IMR-90 (cell line): ENCODE data around the gene INSM1. TPM values are rescaled to one million over a fixed set of nuclear protein-coding genes. Genes with fewer than 3 reads are reported as not detected.

Experiments used
- ATAC-seq: fragments of 200-7000 bp; cut with Tn5 transposase; 2 replicates; pipeline ENCODE4 v1.9.1; 2020; ENCODE audit warnings: low read depth, mild to moderate bottlenecking, moderate library complexity
- BruUV-seq: library from RNA; stranded (reverse); fragments of 400-500 nt; replicated peaks from 2 replicates; lab custom pipeline; 2021; lab: Mats Ljungman, UMichigan
- CTCF ChIA-PET: fragments of 300-600 bp; formaldehyde crosslinking; extraction: SDS; loops from one replicate; lab custom pipeline; 2021; ENCODE audit warnings: antibody characterized with exemption; lab: Yijun Ruan, JAX
- POLR2A ChIA-PET: fragments of 300-600 bp; sonication (Branson Sonifier 250); formaldehyde crosslinking; loops from one replicate; lab custom pipeline; 2022; ENCODE audit warnings: antibody characterized with exemption; ENCODE audit not compliant: unreplicated experiment; lab: Charles Lee
- DNase-seq: peaks from one replicate; pipeline ENCODE4 v3.0.0; 2013
- H2AFZ ChIP-seq: replicated peaks from 2 replicates; pipeline ENCODE3; 2013; ENCODE audit warnings: low read length, mild to moderate bottlenecking; ENCODE audit not compliant: poor library complexity
- H2AK5ac ChIP-seq: 2 replicates; pipeline ENCODE4 v1.6.1; 2013; ENCODE audit warnings: low read depth, low read length, inconsistent platforms
- H2AK9ac ChIP-seq: replicated peaks from 2 replicates; pipeline ENCODE3; 2013; ENCODE audit warnings: mild to moderate bottlenecking, low read depth, low read length, moderate library complexity; ENCODE audit not compliant: poor library complexity
- H2BK120ac ChIP-seq: 2 replicates; pipeline ENCODE4 v1.6.1; 2013; ENCODE audit warnings: low read depth, low read length, inconsistent platforms
- H2BK15ac ChIP-seq: 3 replicates; pipeline ENCODE4 v1.6.1; 2013; ENCODE audit warnings: low read depth, low read length, inconsistent platforms
- H2BK20ac ChIP-seq: 2 replicates; pipeline ENCODE4 v1.6.1; 2013; ENCODE audit warnings: low read depth, mild to moderate bottlenecking, inconsistent platforms, low read length, moderate library complexity
- H2BK5ac ChIP-seq: 2 replicates; pipeline ENCODE4 v1.6.1; 2013; ENCODE audit warnings: mild to moderate bottlenecking, low read depth, low read length, inconsistent platforms; ENCODE audit not compliant: poor library complexity, severe bottlenecking
- H3K14ac ChIP-seq: replicated peaks from 2 replicates; pipeline ENCODE4 v1.6.1; 2013; ENCODE audit warnings: low read depth, low read length, inconsistent platforms
- H3K18ac ChIP-seq: 2 replicates; pipeline ENCODE4 v1.6.1; 2013; ENCODE audit warnings: low read depth, low read length, control low read depth
- H3K23ac ChIP-seq: 2 replicates; pipeline ENCODE4 v1.6.1; 2013; ENCODE audit warnings: low read depth, low read length, inconsistent platforms
- H3K27ac ChIP-seq: 2 replicates; pipeline ENCODE4 v1.5.1; 2013; ENCODE audit warnings: mild to moderate bottlenecking, control low read depth, low read length; ENCODE audit not compliant: insufficient read depth
- H3K27me3 ChIP-seq: 2 replicates; pipeline ENCODE4 v1.6.1; 2013; ENCODE audit warnings: low read length; ENCODE audit not compliant: control insufficient read depth, insufficient read depth
- H3K36me3 ChIP-seq: 2 replicates; pipeline ENCODE4 v1.6.1; 2013; ENCODE audit warnings: low read length, mixed read lengths; ENCODE audit not compliant: control insufficient read depth, insufficient read depth
- H3K4ac ChIP-seq: 2 replicates; pipeline ENCODE4 v1.6.1; 2013; ENCODE audit warnings: low read depth, low read length, inconsistent platforms
- H3K4me1 ChIP-seq: 2 replicates; pipeline ENCODE4 v1.6.1; 2013; ENCODE audit warnings: low read length, mixed read lengths; ENCODE audit not compliant: control insufficient read depth, insufficient read depth
- H3K4me2 ChIP-seq: 2 replicates; pipeline ENCODE4 v1.6.1; 2013; ENCODE audit warnings: low read depth, mild to moderate bottlenecking, control low read depth, low read length, moderate library complexity
- H3K4me3 ChIP-seq: 2 replicates; pipeline ENCODE4 v1.5.1; 2013; ENCODE audit warnings: low read depth, mild to moderate bottlenecking, control low read depth, low read length, moderate library complexity; ENCODE audit not compliant: insufficient read depth
- H3K56ac ChIP-seq: 2 replicates; pipeline ENCODE4 v1.6.1; 2013; ENCODE audit warnings: low read length, inconsistent platforms; ENCODE audit not compliant: insufficient read depth; ENCODE audit errors: extremely low read depth
- H3K79me1 ChIP-seq, 2 experiments: 2 replicates each; pipeline ENCODE4 v1.6.1; 2013; ENCODE audit warnings: low read length in 2 of 2, inconsistent platforms in 1 of 2, low read depth in 1 of 2
- H3K9ac ChIP-seq: 2 replicates; pipeline ENCODE4 v1.6.1; 2013; ENCODE audit warnings: low read depth, low read length, control low read depth
- H3K9me1 ChIP-seq: 2 replicates; pipeline ENCODE4 v1.6.1; 2013; ENCODE audit warnings: low read length, inconsistent platforms; ENCODE audit not compliant: insufficient read depth
- H3K9me3 ChIP-seq: 2 replicates; pipeline ENCODE4 v1.6.1; 2013; ENCODE audit warnings: low read length; ENCODE audit not compliant: control insufficient read depth, insufficient read depth
- H4K20me1 ChIP-seq: 2 replicates; pipeline ENCODE4 v1.6.1; 2013; ENCODE audit warnings: low read length, inconsistent platforms; ENCODE audit not compliant: insufficient read depth
- H4K5ac ChIP-seq: 2 replicates; pipeline ENCODE4 v1.6.1; 2013; ENCODE audit warnings: mild to moderate bottlenecking, low read depth, low read length, control low read depth
- H4K8ac ChIP-seq, 2 experiments: 2 replicates each; pipeline ENCODE4 v1.6.1; 2013; ENCODE audit warnings: low read depth in 2 of 2, low read length in 2 of 2, control low read depth in 1 of 2, inconsistent platforms in 1 of 2
- H4K91ac ChIP-seq: 2 replicates; pipeline ENCODE4 v1.6.1; 2013; ENCODE audit warnings: low read depth, low read length, inconsistent platforms; ENCODE audit not compliant: insufficient read depth
- BHLHE40 ChIP-seq: fragments of 150-350 bp; IDR thresholded peaks from 2 replicates; pipeline ENCODE4 v1.6.1; 2016; ENCODE audit warnings: mild to moderate bottlenecking, low read depth, low read length
- CEBPB ChIP-seq: IDR thresholded peaks from 2 replicates; pipeline ENCODE4 v1.6.1; 2012; ENCODE audit warnings: low read depth, low read length, improper control_type of control experiment
- CHD1 ChIP-seq: IDR thresholded peaks from 2 replicates; pipeline ENCODE4 v1.6.1; 2012; ENCODE audit warnings: low read depth, low read length, improper control_type of control experiment
- CTCF ChIP-seq: conservative IDR thresholded peaks from 2 replicates; pipeline ENCODE4 v1.5.1; 2012; ENCODE audit warnings: mild to moderate bottlenecking, low read depth, low read length, improper control_type of control experiment
- ELK1 ChIP-seq: fragments of 150-350 bp; IDR thresholded peaks from 2 replicates; pipeline ENCODE4 v1.6.1; 2016; ENCODE audit warnings: low read depth, mild to moderate bottlenecking, low read length, moderate library complexity, borderline replicate concordance
- FOS ChIP-seq: fragments of 150-350 bp; IDR thresholded peaks from 2 replicates; pipeline ENCODE4 v1.6.1; 2016; ENCODE audit warnings: low read depth, low read length
- MAFK ChIP-seq: IDR thresholded peaks from 2 replicates; pipeline ENCODE4 v1.6.1; 2012; ENCODE audit warnings: low read depth, low read length, improper control_type of control experiment
- MAZ ChIP-seq: IDR thresholded peaks from 2 replicates; pipeline ENCODE4 v1.6.1; 2012; ENCODE audit warnings: low read depth, mild to moderate bottlenecking, low read length, improper control_type of control experiment, moderate library complexity, borderline replicate concordance
- MXI1 ChIP-seq: IDR thresholded peaks from 2 replicates; pipeline ENCODE4 v1.6.1; 2012; ENCODE audit warnings: low read depth, mild to moderate bottlenecking, low read length, moderate library complexity, borderline replicate concordance
- NFE2L2 ChIP-seq: fragments of 150-350 bp; IDR thresholded peaks from 2 replicates; pipeline ENCODE4 v1.6.1; 2016; ENCODE audit warnings: low read depth, mild to moderate bottlenecking, low read length
- POLR2A ChIP-seq: IDR thresholded peaks from 2 replicates; pipeline ENCODE4 v1.6.1; 2012; ENCODE audit warnings: mild to moderate bottlenecking, low read depth, low read length
- RAD21 ChIP-seq: IDR thresholded peaks from 2 replicates; pipeline ENCODE4 v1.6.1; 2012; ENCODE audit warnings: low read length, improper control_type of control experiment
- RCOR1 ChIP-seq: IDR thresholded peaks from 2 replicates; pipeline ENCODE4 v1.6.1; 2012; ENCODE audit warnings: mild to moderate bottlenecking, low read length, improper control_type of control experiment; ENCODE audit not compliant: insufficient replicate concordance
- RFX5 ChIP-seq: IDR thresholded peaks from 2 replicates; pipeline ENCODE4 v1.8.0; 2012; ENCODE audit warnings: low read depth, mild to moderate bottlenecking, low read length, moderate library complexity
- SMC3 ChIP-seq: fragments of 150-350 bp; IDR thresholded peaks from 2 replicates; pipeline ENCODE4 v1.6.1; 2016; ENCODE audit warnings: low read depth, mild to moderate bottlenecking, antibody characterized with exemption, low read length, moderate library complexity
- USF2 ChIP-seq: fragments of 150-350 bp; IDR thresholded peaks from 2 replicates; pipeline ENCODE4 v1.6.1; 2017; ENCODE audit warnings: mild to moderate bottlenecking, antibody characterized with exemption, low read length, low read depth
- WGBS, 2 experiments: methylation state at CpG; one replicate each; pipeline versions ENCODE4 v1.1.5 to v1.1.7; 2013; ENCODE audit warnings: missing lambda C conversion rate in 2 of 2; ENCODE audit not compliant: insufficient read length in 1 of 2; ENCODE audit errors: extremely low coverage in 2 of 2; 5-methylcytosine and 5-hydroxymethylcytosine counted together
- dilution Hi-C: fragments of 300-500 bp; cut with HindIII; formaldehyde crosslinking; loops from one replicate; pipeline ENCODE4 v1.14.3; 2018; ENCODE audit warnings: low sequenced_read_pairs; ENCODE audit not compliant: unreplicated experiment
- in situ Hi-C: fragments of 300-500 bp; cut with MboI; formaldehyde crosslinking; loops from 3 replicates; pipeline ENCODE4 v1.14.3; 2019; ENCODE audit warnings: low sequenced_read_pairs, inconsistent platforms, mixed read lengths
- intact Hi-C: fragments of 100-400 bp; cut with micrococcal nuclease; formaldehyde crosslinking; loops from 2 replicates; pipeline ENCODE4 v1.10.0; 2022
- polyA plus RNA-seq, 3 experiments: library from polyadenylated mRNA; depleted of rRNA; stranded (reverse); fragments of >200 nt; gene quantifications; 2 replicates each; pipeline ENCODE4 v1.2.3, GENCODE V29; 2012; ENCODE audit warnings: low replicate concordance in 1 of 3
- total RNA-seq: library from RNA; depleted of rRNA; stranded (reverse); fragments of >200 nt; gene quantifications from 2 replicates; pipeline ENCODE4 v1.2.3, GENCODE V29; 2012

INSM1 gene
- total and polyA plus RNA-seq, 2 of the 4 experiments (the other 2 are of a cell fraction), result not detected

GRCh38 chr20:20410678-20411077 lies 42.8 kb downstream of the INSM1 start:
- ATAC-seq, result no peak
- Histone ChIP-seq H4K20me1 (no peaks in the 10 kb centered on the region), H2AK9ac (no peak overlapping the region), H4K5ac (no peak overlapping the region), H3K9me1 (no peaks in the 10 kb centered on the region; the same call in 1 of the 2 replicates), H4K91ac (no peak overlapping the region), H3K4me2 (no peak overlapping the region), H4K8ac (no peak overlapping the region), H2AK5ac (no peak overlapping the region), H3K23ac (no peak overlapping the region), H3K27me3 (no peaks in the 10 kb centered on the region; the same call in 1 of the 2 replicates), H2BK5ac (no peak overlapping the region), H3K4me1 (no peaks in the 10 kb centered on the region), H3K9ac (no peak overlapping the region), H3K79me1 (no peaks in the 10 kb centered on the region), H3K27ac (no peak overlapping the region), H3K36me3 (no peaks in the 10 kb centered on the region), H3K9me3 (no peaks in the 10 kb centered on the region), H2BK20ac (no peak overlapping the region), H3K4ac (no peak overlapping the region), H2BK120ac (no peak overlapping the region), H2AFZ (no peak overlapping the region), H3K18ac (no peak overlapping the region), H2BK15ac (no peak overlapping the region), H3K56ac (no peak overlapping the region), H3K4me3 (no peak overlapping the region), H3K14ac (no peak overlapping the region)
- in situ Hi-C loops (no loop called here), dilution Hi-C loops (no loop called here), intact Hi-C loops (no loop called here)
- POLR2A ChIA-PET, result no interaction called here
- TF ChIP-seq RFX5, result no peak
- no peak for TF ChIP-seq CEBPB
- TF ChIP-seq BHLHE40, result no peak
- TF ChIP-seq MAFK, result no peak
- no peak for TF ChIP-seq CHD1
- no peak for TF ChIP-seq MAZ
- TF ChIP-seq NFE2L2, result no peak
- TF ChIP-seq FOS, result no peak
- TF ChIP-seq RAD21, result no peak
- no peak for TF ChIP-seq ELK1
- no peak for TF ChIP-seq RCOR1
- no peak for TF ChIP-seq POLR2A
- no peak for TF ChIP-seq MXI1
- no peak for TF ChIP-seq SMC3
- TF ChIP-seq CTCF, result no peak
- TF ChIP-seq USF2, result no peak
- CTCF ChIA-PET, result no interaction called here
- no TSS peak for BruUV-seq
- DNase-seq, result no peak
- WGBS, 2 experiments, result 80% methylated on average over 1 of the region's 6 CpGs; no CpG with 5 or more reads in 1 of the 2 experiments
